Activated T-helper 1 cell treated with Interleukin-2 at 50 U/mL for 16 hours (primary cell): ENCODE results near the gene SYT1.

Experiments used
- DNase-seq: peaks from one replicate; pipeline ENCODE4 v3.0.0-alpha.2; 2020; ENCODE audit warnings: low read depth

Gene SYT1

DNA sequence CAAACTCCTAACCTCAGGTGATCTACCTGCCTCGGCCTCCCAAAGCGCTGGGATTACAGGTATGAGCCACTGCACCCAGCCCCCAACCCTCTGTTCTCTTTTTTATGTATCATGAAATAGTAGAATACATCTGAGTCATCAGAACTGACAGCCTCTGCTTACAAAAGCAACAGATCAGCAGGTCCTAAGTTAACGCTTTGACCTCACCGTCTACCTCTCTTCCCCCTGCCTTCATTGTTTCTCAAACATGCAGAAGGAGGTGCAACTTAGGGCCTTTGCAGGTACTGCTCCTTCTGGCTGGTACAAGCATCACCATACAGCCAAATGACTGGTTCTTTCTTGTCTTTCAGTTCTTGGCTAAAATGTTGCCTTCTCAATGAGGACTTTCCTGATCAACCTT is 577.0 kb downstream of the SYT1 start:
- no peak for DNase-seq

DNA sequence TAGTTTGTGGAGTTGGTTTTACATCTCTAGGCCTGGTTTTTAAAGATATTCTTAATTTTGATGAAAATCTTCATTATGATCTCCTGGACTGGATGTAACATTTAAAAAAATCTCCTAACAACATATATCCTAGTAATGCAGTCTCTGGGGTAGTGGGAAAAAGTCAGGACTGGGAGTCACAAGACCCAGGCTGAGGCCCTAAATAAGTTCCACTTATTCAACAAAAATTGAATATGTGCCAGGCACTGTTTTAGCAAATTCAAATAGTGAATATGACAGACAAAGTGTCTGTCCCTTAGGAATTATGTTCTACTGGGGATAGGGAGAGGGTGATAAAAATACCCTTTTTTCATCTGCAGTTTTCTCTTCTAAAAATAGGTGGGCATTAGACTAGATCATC is 577.8 kb downstream of the SYT1 start:
- DNase-seq = no peak

DNA sequence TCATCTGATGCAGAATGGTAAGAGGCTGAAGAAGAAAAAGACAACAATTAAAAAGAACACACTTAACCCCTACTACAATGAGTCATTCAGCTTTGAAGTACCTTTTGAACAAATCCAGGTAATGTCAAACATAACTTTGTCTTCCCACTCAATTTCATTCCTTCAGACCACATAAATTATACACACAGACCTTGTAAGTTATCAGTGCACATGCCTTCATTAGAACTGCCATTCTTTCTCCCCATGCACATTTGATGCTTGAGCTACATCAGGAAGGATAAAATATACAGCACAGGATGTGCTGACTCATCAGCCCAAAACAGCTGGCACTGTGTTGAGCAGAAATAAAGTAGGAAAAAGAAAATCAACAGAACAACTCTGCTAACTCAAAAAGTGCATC is 579.5 kb downstream of the SYT1 start:
- DNase-seq = no peak

DNA sequence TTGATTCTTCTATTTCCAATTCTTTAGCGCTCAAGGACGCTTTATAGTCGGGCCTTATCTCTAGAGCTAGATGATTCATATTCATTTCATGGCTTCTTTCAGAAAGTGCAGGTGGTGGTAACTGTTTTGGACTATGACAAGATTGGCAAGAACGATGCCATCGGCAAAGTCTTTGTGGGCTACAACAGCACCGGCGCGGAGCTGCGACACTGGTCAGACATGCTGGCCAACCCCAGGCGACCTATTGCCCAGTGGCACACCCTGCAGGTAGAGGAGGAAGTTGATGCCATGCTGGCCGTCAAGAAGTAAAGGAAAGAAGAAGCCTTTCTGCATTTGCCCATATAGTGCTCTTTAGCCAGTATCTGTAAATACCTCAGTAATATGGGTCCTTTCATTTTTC is 584.2 kb downstream of the SYT1 start:
- DNase-seq = no peak

DNA sequence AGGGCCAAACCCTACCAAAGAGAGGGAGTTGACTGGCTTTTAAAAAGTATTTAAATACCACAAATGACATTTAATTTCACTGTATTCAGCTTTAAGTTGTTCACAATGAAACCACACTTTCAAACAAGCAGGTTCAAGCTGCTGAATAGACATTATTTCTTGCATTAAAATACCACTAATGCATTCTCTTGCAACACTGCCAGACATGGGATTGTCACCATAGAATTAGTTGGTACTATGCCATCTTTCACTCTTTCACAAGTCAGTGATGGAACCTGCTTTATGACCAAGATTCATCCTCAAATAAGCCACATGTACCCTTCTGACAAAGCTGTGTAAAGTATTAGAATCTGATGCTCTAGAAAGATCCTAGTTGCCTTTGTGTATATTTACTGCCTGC is 586.8 kb downstream of the SYT1 start:
- no peak for DNase-seq

DNA sequence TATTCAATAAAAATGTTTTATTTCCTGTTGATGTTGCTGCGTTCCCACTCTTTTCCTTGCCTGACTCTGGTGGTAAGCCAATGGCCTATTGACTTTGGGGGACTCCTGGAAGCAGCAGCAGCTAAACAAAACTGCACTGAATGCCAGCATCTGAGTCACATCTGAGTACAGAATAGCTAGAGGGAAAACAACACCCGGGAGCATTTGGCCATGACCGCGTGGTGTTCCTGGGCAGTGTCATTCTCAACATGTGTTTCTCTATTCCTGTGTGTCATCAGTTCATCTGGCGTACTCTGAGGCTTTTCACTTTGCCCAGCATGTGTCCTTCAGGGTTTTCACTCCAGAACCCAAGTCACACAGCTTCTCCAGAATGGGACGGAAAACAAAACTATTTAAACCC is 587.4 kb downstream of the SYT1 start:
- DNase-seq = no peak

DNA sequence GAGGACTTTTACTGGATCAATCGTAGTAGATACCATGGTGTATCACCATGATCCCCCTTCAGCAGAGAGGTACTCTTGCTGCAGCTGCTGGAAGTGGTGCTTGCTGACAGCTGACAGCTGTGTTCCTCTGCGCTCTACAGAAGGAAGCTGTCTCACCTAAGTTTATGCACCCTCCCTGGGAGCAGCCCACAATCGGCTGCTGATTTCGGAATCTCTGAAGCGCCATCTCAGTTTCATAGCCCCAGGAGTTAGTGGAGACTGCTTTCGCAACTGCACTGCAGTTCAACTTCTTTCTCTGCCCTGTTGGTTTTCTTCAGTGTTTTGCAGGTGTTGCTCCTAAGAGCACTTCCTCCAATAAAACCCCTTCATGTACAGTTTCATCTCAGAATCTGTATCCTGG is 588.3 kb downstream of the SYT1 start:
- no peak for DNase-seq

DNA sequence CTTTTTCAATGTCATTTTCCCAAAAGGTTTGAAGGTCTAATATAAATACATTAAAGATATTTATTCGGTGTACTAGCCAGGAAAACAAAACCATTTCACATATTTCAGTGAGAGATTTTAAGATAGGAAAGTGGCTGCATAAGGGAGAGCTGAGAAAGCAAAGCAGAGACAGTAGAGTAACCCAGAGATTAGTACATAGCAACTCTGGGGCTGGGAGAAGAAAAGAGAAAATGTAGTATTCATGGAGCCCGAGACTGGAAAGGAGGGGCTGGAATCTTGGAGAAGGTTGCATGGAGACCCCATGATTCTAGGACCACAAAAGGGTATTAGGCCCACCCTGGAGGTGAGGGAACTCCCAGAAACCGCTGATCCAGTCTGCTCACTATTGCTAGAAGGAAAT is 589.2 kb downstream of the SYT1 start:
- DNase-seq = no peak

DNA sequence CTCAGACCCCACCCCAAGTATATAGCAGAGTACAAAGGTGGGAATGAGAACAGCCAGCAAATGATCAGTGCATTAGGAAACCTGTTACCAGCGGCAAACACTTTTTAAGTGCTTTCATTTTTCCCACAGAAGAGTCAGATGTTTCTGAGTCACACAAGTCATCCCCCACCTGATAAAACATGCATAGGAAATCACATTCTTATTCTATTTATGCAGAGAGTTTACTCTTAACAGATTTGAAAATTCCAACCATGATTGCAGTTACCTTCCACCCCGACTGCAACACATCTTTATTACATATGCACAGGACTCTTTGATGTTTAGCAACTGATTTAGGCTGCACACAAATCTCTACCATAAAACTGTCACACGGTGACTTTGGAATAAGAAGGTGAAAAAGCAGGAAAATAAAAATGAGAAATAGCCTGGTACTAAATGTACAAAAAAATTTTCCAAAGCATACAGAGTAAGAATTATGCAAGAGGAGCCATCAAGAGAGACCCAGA is 589.8 kb downstream of the SYT1 start:
- no peak for DNase-seq

DNA sequence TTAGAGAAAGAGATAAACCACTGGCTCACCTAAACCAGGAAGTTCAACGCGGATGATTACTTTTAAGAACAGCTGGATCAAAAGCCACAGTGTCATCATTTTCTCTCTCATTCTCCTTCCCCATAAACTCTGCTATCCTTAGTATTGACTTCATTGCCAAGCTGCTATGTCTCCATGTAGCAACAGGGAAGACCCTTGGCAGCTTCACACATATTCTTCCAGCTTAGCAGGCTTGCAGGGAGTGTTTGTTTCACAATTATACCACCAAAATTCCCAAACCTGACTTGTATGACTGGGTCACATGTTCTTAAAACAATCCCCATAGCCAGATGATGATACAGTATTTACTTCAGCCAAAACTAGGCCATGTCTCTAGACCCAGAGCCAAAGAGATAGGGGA is 590.7 kb downstream of the SYT1 start:
- DNase-seq = no peak

DNA sequence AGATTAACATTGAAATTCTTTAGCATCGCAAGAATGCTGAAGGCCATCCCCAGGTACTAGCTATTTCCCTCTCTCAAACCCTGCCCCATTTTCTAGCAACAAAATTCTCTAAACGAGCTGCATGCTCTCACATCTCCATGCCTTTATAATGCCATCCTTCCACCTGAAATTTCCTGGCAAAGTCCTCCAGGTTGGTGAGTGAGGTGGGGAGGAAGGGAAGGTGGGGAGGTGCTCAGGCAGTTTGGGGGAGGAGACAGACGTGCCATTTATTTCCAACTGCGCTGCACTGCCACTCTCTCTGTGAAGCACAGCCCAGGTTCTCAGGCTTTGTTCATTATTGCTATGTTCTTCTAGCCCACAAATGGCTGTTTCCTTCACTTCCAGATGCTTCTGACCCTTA is 617.7 kb downstream of the SYT1 start:
- DNase-seq = no peak

DNA sequence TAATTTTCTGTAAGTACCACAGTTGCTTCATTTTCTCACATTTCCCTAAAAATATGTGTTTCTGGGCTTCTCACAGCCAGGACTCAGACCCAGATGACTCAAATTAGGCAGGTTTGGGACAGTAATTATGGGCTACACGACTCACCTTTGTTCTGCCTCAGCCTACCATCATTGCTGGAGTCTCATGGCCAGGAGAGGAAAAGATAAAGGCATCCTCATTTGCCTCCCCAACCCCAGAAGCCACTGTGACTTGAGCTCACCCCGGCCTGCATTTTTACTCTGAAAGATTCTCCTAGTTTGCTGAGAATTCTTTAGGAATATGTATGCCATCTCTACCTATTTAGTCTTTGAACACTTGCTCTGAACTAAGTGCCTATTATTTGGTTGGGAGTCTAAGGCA is 618.3 kb downstream of the SYT1 start:
- no peak for DNase-seq

DNA sequence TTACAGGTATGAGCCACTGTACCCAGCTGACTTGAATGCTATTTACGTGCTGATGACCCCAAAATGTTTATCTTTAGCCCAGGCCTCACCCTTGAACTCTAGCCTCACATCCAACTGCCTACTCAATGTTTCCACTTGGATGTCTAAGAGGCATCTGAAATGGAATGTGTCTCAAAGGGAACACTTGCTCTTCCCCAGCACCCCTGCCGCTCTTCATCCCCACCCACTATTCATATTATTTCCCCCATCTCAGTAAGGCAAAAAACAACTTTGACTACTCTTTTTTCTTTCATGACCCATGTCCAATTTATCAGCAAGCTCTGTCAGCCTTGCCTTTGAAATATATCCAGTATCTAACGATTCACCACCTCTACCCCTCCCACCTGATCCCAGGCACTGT is 621.6 kb downstream of the SYT1 start:
- DNase-seq = no peak

DNA sequence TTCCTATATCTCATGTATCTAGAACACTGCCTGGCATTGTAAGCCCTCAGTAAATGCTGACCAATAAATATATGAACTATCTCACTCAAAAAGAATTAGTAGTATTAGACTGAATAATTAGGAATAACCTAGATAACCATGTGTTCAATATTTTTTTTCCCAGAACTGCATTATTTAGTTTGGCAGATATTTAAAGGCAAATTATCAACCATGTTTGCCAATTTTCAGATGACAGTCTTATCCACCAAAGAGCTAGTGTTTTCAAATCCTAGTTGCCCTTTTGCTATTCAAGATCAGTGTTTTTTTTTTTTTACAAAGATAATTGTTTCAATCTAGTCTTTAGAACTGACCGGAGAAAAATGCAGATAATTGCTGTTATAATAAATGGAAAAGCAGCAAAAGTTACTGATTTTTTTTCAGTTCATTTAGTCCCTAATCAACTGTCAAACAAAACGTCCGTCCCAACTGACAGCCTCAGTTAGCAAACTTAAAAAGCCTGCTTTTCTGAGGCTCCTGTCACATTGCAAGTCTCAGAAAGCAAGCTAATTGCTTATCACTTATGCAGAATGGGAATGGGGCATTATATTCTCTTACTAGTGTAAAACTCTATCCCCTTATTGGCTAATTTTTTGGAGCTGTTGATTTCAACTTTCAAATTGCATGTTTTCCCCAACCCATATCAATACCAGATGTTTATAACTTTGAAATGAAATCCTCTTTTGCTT is 623.0 kb downstream of the SYT1 start:
- no peak for DNase-seq
